ENCODE results near the gene PECR.

DNA sequence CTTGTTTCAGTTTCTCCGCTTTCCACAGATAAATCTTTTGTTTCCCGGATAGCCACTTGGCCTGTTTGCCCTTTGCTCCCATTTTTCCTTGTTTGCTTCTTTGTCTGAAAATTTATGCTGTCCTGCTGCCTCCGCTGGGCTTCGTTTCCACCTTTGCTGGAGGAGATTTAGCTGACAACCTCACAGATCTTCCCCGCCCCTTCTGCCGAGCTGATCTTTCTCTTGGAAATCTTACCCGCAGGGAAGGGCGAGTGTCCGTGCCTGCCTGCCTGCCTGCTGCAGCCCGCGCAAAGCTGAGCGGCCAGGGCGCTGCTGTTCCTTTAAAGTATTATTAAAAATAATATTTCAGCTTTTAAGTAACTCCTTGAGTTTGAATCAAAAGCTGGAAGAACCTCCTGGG is 26.2 kb upstream of the PECR start:
- TF ChIP-seq, protein P1, sequence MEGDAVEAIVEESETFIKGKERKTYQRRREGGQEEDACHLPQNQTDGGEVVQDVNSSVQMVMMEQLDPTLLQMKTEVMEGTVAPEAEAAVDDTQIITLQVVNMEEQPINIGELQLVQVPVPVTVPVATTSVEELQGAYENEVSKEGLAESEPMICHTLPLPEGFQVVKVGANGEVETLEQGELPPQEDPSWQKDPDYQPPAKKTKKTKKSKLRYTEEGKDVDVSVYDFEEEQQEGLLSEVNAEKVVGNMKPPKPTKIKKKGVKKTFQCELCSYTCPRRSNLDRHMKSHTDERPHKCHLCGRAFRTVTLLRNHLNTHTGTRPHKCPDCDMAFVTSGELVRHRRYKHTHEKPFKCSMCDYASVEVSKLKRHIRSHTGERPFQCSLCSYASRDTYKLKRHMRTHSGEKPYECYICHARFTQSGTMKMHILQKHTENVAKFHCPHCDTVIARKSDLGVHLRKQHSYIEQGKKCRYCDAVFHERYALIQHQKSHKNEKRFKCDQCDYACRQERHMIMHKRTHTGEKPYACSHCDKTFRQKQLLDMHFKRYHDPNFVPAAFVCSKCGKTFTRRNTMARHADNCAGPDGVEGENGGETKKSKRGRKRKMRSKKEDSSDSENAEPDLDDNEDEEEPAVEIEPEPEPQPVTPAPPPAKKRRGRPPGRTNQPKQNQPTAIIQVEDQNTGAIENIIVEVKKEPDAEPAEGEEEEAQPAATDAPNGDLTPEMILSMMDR (IDR thresholded peaks at IDR 0.05): no peak
- TF ChIP-seq EZH2 (IDR thresholded peaks at IDR 0.05) (no peak), EZH2phosphoT487 (IDR thresholded peaks at IDR 0.05) (no peak)

All from neural progenitor cell (in vitro differentiated cells).